WTC11 (cell line): Measurements from ENCODE around the gene ARHGAP15.

Source experiments
- CREM ChIP-seq: sonication (generic); formaldehyde crosslinking; IDR thresholded peaks from 2 replicates; pipeline ENCODE4 v1.8.1; 2022; ENCODE audit warnings: mild to moderate bottlenecking, missing genetic modification reagents, moderate library complexity
- KAT7 ChIP-seq: sonication (generic); formaldehyde crosslinking; IDR thresholded peaks from 2 replicates; pipeline ENCODE4 v1.8.1; 2023; ENCODE audit warnings: missing genetic modification reagents, mild to moderate bottlenecking, borderline replicate concordance
- NR2C2 ChIP-seq: sonication (generic); formaldehyde crosslinking; IDR thresholded peaks from 2 replicates; pipeline ENCODE4 v1.8.0; 2022; ENCODE audit warnings: mild to moderate bottlenecking, missing genetic modification reagents
- NR3C1 ChIP-seq: sonication (generic); formaldehyde crosslinking; conservative IDR thresholded peaks from 2 replicates; pipeline ENCODE4 v1.8.1; 2023; ENCODE audit warnings: low read depth, mild to moderate bottlenecking, missing genetic modification reagents
- SMAD3 ChIP-seq: sonication (generic); formaldehyde crosslinking; IDR thresholded peaks from 2 replicates; pipeline ENCODE4 v1.8.0; 2022; ENCODE audit warnings: missing genetic modification reagents, mild to moderate bottlenecking, borderline replicate concordance
- TEAD4 ChIP-seq: sonication (generic); formaldehyde crosslinking; IDR thresholded peaks from 2 replicates; pipeline ENCODE4 v1.8.0; 2022; ENCODE audit warnings: mild to moderate bottlenecking, missing genetic modification reagents
- ZNF232 ChIP-seq: sonication (generic); formaldehyde crosslinking; IDR thresholded peaks from 2 replicates; pipeline ENCODE4 v1.8.0; 2022; ENCODE audit warnings: mild to moderate bottlenecking, missing genetic modification reagents
- TF ChIP-seq, protein P1 (sequence below): sonication (generic); formaldehyde crosslinking; IDR thresholded peaks from 2 replicates; pipeline ENCODE4 v1.8.1; 2022; ENCODE audit warnings: mild to moderate bottlenecking, moderate library complexity, missing genetic modification reagents
- TF ChIP-seq, protein P2 (sequence below): fragments of 200-600 bp; IDR thresholded peaks from 2 replicates; pipeline ENCODE4 v1.8.0; 2022; ENCODE audit warnings: antibody characterized with exemption
- TF ChIP-seq, protein P3 (sequence below): sonication (generic); formaldehyde crosslinking; IDR thresholded peaks from 2 replicates; pipeline ENCODE4 v1.8.1; 2022; ENCODE audit warnings: mild to moderate bottlenecking, missing genetic modification reagents, moderate library complexity, borderline replicate concordance
- TF ChIP-seq, protein P4 (sequence below): sonication (generic); formaldehyde crosslinking; conservative IDR thresholded peaks from 2 replicates; pipeline ENCODE4 v1.8.1; 2022; ENCODE audit warnings: mild to moderate bottlenecking, missing genetic modification reagents

DNA sequence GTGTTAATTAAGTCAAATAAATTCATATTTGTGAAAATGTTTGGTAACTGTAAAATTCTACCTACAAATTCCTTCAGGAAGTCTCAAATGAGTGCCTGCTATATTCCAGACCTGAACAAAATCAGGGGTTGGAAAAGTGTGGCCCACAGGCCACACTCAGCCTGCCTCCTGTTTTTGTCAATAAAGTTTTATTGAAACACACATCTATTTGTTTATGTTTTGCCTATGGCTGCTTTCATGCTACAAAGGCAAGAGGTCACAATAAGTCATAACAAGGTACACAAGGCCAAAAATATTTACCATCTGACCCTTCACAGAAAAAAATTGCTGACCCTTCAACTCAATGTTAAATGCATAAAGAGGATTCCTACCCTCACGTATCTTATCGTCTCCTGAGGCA is 581.7 kb downstream of the ARHGAP15 start:
- TF ChIP-seq KAT7 (no peak), CREM (CRISPR knock-in tag) (no peak), NR2C2 (CRISPR knock-in tag) (no peak), NR3C1 (CRISPR knock-in tag) (no peak), SMAD3 (CRISPR knock-in tag) (no peak), ZNF232 (CRISPR knock-in tag) (no peak), TEAD4 (CRISPR knock-in tag) (no peak)
- TF ChIP-seq, protein P1, sequence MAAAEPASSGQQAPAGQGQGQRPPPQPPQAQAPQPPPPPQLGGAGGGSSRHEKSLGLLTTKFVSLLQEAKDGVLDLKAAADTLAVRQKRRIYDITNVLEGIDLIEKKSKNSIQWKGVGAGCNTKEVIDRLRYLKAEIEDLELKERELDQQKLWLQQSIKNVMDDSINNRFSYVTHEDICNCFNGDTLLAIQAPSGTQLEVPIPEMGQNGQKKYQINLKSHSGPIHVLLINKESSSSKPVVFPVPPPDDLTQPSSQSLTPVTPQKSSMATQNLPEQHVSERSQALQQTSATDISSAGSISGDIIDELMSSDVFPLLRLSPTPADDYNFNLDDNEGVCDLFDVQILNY (CRISPR knock-in tag): no peak
- TF ChIP-seq, protein P2, sequence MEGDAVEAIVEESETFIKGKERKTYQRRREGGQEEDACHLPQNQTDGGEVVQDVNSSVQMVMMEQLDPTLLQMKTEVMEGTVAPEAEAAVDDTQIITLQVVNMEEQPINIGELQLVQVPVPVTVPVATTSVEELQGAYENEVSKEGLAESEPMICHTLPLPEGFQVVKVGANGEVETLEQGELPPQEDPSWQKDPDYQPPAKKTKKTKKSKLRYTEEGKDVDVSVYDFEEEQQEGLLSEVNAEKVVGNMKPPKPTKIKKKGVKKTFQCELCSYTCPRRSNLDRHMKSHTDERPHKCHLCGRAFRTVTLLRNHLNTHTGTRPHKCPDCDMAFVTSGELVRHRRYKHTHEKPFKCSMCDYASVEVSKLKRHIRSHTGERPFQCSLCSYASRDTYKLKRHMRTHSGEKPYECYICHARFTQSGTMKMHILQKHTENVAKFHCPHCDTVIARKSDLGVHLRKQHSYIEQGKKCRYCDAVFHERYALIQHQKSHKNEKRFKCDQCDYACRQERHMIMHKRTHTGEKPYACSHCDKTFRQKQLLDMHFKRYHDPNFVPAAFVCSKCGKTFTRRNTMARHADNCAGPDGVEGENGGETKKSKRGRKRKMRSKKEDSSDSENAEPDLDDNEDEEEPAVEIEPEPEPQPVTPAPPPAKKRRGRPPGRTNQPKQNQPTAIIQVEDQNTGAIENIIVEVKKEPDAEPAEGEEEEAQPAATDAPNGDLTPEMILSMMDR: no peak
- TF ChIP-seq, protein P3, sequence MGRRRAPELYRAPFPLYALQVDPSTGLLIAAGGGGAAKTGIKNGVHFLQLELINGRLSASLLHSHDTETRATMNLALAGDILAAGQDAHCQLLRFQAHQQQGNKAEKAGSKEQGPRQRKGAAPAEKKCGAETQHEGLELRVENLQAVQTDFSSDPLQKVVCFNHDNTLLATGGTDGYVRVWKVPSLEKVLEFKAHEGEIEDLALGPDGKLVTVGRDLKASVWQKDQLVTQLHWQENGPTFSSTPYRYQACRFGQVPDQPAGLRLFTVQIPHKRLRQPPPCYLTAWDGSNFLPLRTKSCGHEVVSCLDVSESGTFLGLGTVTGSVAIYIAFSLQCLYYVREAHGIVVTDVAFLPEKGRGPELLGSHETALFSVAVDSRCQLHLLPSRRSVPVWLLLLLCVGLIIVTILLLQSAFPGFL: no peak
- TF ChIP-seq, protein P4, sequence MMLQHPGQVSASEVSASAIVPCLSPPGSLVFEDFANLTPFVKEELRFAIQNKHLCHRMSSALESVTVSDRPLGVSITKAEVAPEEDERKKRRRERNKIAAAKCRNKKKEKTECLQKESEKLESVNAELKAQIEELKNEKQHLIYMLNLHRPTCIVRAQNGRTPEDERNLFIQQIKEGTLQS: no peak
